22Rv1 (cell line): Measurements from ENCODE around the gene NRP2.

Source experiments
- H3K27ac ChIP-seq: fragments of 450-650 bp; 2 replicates; pipeline ENCODE4 v1.5.1; 2017
- ZFX ChIP-seq: fragments of 450-650 bp; IDR thresholded peaks from 2 replicates; pipeline ENCODE4 v1.6.1; 2017; ENCODE audit warnings: antibody characterized with exemption, borderline replicate concordance
- TF ChIP-seq, protein P1 (sequence below): fragments of 450-650 bp; IDR thresholded peaks from 2 replicates; pipeline ENCODE4 v1.5.1; 2017; ENCODE audit warnings: mild to moderate bottlenecking

The NRP2 gene

DNA sequence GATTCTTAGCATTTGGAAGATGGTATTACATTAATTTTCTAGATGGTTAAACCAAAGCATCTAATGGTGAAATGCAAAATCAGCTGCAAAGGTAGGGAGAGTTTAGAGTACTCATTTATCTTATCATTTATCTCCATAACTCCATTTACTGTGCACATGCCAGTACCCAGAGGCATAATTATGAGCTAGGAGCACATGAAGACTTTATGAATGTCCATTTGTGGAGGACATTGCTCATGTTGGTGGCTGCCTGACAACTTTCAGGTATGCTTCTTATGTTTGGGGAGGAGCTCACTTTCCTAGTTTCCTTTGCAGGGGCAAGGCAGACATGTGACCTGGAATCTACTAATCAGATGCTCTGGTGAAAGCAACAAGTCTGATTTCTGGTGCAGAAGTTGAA is 134.0 kb downstream of the NRP2 start:
- no peak overlapping the region for H3K27ac ChIP-seq
- no peak for TF ChIP-seq ZFX
- TF ChIP-seq, protein P1, sequence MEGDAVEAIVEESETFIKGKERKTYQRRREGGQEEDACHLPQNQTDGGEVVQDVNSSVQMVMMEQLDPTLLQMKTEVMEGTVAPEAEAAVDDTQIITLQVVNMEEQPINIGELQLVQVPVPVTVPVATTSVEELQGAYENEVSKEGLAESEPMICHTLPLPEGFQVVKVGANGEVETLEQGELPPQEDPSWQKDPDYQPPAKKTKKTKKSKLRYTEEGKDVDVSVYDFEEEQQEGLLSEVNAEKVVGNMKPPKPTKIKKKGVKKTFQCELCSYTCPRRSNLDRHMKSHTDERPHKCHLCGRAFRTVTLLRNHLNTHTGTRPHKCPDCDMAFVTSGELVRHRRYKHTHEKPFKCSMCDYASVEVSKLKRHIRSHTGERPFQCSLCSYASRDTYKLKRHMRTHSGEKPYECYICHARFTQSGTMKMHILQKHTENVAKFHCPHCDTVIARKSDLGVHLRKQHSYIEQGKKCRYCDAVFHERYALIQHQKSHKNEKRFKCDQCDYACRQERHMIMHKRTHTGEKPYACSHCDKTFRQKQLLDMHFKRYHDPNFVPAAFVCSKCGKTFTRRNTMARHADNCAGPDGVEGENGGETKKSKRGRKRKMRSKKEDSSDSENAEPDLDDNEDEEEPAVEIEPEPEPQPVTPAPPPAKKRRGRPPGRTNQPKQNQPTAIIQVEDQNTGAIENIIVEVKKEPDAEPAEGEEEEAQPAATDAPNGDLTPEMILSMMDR = no peak

DNA sequence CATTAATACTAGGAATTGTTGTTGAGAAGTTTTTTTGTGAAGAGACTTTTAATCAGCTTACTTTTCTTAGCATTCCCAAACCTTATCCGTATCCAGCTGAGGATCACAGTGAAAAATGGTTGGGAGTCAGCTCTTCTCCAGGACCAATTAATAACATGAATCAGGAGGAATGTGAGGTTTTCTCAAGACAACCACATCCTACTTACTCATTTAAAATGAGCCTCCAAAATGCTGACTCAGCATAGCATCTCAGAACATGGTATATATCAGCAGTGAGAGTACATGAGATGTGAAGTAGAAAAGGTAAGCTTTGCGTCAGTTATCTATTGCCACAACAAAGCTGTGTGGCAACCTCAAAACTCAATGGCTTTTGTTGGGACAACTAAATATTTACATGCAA is 140.3 kb downstream of the NRP2 start:
- TF ChIP-seq, protein P1 = no peak
- TF ChIP-seq ZFX = no peak
- no peak overlapping the region for H3K27ac ChIP-seq

DNA sequence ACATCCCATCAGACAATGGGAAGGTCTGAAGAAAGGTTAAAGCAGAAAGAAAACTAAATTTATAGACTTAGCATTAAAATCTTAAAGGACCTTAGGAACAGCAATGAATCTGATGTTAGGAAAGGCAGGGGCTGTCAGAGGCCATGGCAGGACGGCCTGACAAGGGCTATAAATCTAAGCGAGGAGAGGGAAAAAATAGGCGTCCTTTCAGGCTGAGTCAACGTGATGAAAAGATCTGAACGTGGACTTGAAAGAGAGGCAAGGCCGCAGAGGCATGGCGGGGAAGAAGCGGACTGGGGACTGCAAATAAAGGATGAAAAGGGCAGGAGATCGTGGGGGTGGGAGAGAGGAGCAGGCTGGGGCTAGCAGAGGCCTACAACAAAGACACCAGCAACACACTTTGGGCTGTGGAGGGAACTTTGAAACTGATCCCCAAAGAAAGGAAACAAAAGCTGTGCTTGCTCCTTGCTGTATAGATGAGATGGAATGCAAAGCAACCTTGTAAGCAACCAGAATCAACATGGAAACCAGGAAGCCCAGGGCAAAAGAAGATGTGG is 145.6 kb downstream of the NRP2 start:
- H3K27ac ChIP-seq = no peak overlapping the region
- TF ChIP-seq, protein P1 = no peak
- TF ChIP-seq ZFX = no peak

DNA sequence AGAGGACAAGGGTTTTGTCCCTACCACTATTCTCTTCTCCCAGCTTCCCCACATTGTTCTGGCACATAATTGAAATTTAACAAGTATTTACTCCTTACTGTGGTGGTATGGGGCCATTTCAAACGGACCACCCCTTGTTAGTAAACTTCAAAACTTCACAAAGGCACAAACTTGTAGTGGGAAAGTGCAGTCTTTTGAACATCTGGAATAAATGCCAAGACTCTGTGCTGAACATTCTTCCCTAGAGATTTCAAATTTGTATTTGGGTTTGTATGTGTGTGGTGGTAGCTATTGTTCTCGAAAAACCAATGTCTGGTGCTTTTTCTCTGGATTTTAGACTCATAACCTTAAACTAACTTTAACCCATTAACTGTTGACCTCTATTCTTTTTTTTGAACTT is 151.6 kb downstream of the NRP2 start:
- no peak overlapping the region for H3K27ac ChIP-seq
- TF ChIP-seq ZFX = no peak
- TF ChIP-seq, protein P1 = no peak

DNA sequence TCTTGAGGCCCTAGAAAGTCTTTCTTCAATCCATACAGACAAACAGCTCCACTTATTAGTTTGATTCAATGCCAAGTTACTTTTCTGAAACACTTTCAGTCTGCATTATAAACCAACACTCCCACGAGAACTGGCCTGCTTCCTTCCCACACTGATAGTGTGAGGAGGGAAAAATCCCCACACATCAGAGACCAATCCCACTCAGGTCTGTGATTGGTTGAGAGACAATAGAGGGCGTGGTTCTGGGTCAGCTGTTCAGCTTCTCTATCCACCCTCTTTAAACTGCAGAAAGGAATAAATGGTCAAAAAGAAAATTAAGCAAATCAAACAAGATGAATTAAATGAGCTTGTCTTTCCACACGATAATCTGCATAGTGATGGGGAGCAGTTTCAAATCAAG is 152.5 kb downstream of the NRP2 start:
- H3K27ac ChIP-seq = no peak overlapping the region
- no peak for TF ChIP-seq ZFX
- TF ChIP-seq, protein P1 = no peak

DNA sequence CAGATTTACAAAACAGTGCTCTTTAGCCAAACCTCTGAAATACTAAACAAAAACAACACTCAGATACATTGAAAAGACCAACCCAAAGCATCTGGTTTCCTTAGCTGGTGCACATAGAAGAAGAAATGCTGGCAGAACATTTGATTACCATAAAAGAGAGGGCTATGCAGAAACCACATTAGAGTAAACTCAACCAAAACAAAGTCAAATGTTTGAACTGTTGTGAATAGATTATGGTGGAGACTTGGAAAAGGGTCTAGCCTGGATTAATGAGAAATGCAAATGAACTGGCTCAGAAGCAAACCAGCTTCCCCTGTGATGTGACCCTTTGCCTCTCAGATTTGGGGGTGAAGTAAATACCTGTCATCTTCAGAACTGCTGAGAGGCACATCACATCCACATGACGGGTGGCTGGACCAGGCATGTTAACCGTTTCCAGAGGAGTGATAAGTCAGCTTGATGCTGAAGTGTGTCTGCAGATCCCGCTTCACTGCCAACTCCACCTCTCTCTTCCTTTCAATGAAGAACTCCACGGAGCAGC is 153.0 kb downstream of the NRP2 start:
- TF ChIP-seq ZFX = no peak
- TF ChIP-seq, protein P1 = no peak
- no peak overlapping the region for H3K27ac ChIP-seq

DNA sequence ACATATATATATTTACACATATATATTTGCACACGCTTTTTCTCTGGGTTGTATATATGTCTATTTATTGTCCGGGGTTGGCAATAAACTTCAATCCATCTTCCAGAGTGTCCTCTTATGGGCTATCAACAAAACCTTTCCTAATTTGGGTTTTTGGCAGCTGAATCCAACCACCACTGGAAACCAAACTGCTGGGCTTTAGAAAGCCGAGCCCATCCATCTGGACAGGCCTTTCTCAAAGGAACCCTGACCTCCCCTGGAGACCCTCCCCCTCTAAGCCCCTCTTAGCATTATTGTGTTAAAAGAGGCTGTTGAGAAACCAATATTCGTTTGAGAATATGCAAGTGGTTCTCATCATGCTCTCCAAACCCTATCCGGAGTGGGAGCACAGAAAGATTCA is 153.6 kb downstream of the NRP2 start:
- no peak overlapping the region for H3K27ac ChIP-seq
- TF ChIP-seq ZFX = no peak
- TF ChIP-seq, protein P1 = no peak
